ENCODE measurements around the gene PTPRA. TPM values are rescaled to one million over a fixed set of nuclear protein-coding genes. Genes with fewer than 3 reads are reported as not detected.

Gene PTPRA
- total and polyA plus RNA-seq, 2 of the 13 experiments (the other 11 are each of a cell fraction or from before 2014, with no cell fraction given): 47.2 to 127 TPM

GRCh38 chr20:2840138-2840966 lies 32.9 kb upstream of the PTPRA start, which contains the start of the genes PCED1A and VPS16 (continued):
- TF ChIP-seq ZNF597 (CRISPR knock-in tag; IDR thresholded peaks at IDR 0.05) (no peak), ZUFSP (CRISPR knock-in tag; IDR thresholded peaks at IDR 0.05; ENCODE audit: borderline replicate concordance) (no peak), PRDM4 (CRISPR knock-in tag; IDR thresholded peaks at IDR 0.05; ENCODE audit: borderline replicate concordance) (no peak), ZBTB4 (CRISPR knock-in tag; IDR thresholded peaks at IDR 0.05; ENCODE audit: borderline replicate concordance) (0 out of 2 replicates have a peak, but pooled peaks have one; percentile 87), PRPF4 (IDR thresholded peaks at IDR 0.05; ENCODE audit: low read depth, low read length, poor library complexity, severe bottlenecking) (no peak), ZSCAN20 (CRISPR knock-in tag; IDR thresholded peaks at IDR 0.05; ENCODE audit: borderline replicate concordance) (peak; percentile 98), MAFF (IDR thresholded peaks at IDR 0.05; ENCODE audit: low read depth, low read length) (no peak), TFDP2 (CRISPR knock-in tag; IDR thresholded peaks at IDR 0.05) (peak; percentile 93), ZNF878 (CRISPR knock-in tag; IDR thresholded peaks at IDR 0.05) (no peak), ARID3A (IDR thresholded peaks at IDR 0.05; ENCODE audit: low read depth, low read length) (0 out of 2 replicates have a peak, but pooled peaks have one; percentile 9), EHMT2 (IDR thresholded peaks at IDR 0.05; ENCODE audit: borderline replicate concordance, low read depth, low read length) (no peak; the same call in 1 of the 2 replicates), SMAD9 (CRISPR knock-in tag; IDR thresholded peaks at IDR 0.05) (peak; percentile 97)
